Lower lobe of right lung (tissue), 2 donors: ENCODE measurements around the gene WIPF1. TPM values are rescaled to one million over a fixed set of nuclear protein-coding genes. Genes with fewer than 3 reads are reported as not detected.

Experiments used
- ATAC-seq, 2 donors: fragments of 200-7000 bp; cut with Tn5 transposase; one replicate each; pipeline ENCODE4 v1.9.1; 2020 to 2022; ENCODE audit warnings: mild to moderate bottlenecking in 2 of 2, moderate library complexity in 2 of 2
- DNase-seq: peaks from one replicate; pipeline ENCODE4 v3.0.0-alpha.2; 2020
- H3K27ac ChIP-seq: fragments of 200-600 bp; one replicate; pipeline ENCODE4 v1.8.0; 2022
- H3K27me3 ChIP-seq: fragments of 200-600 bp; one replicate; pipeline ENCODE4 v1.8.0; 2022; ENCODE audit warnings: low read depth
- H3K36me3 ChIP-seq: fragments of 200-600 bp; one replicate; pipeline ENCODE4 v1.8.0; 2022; ENCODE audit warnings: mild to moderate bottlenecking
- H3K4me1 ChIP-seq: fragments of 200-600 bp; one replicate; pipeline ENCODE4 v1.8.0; 2022
- H3K4me3 ChIP-seq: fragments of 200-600 bp; one replicate; pipeline ENCODE4 v1.8.0; 2022; ENCODE audit warnings: mild to moderate bottlenecking
- H3K9me3 ChIP-seq: fragments of 200-600 bp; one replicate; pipeline ENCODE4 v1.8.0; 2022
- intact Hi-C: fragments of 100-400 bp; cut with DNase I; formaldehyde crosslinking; loops from one replicate; pipeline ENCODE4 v1.11.0; 2022
- total RNA-seq: library from RNA; stranded (reverse); fragmentation: NEBNext Ultra II Directional; extraction: Animal tissue kit (Norgen Biotek cat#: 25700); gene quantifications from one replicate; pipeline ENCODE4 v1.2.1, GENCODE V29; 2021
- TF ChIP-seq, protein P1 (sequence below): fragments of 200-600 bp; IDR thresholded peaks from one replicate; pipeline ENCODE4 v1.8.0; 2022; ENCODE audit warnings: antibody characterized with exemption, mild to moderate bottlenecking
- donor health status: DM: no; HTN: yes; CAD: no; lungs with severe emphysema.

WIPF1 gene
- total RNA-seq, 1 donor from 2014 or later: 84.4 TPM

DNA sequence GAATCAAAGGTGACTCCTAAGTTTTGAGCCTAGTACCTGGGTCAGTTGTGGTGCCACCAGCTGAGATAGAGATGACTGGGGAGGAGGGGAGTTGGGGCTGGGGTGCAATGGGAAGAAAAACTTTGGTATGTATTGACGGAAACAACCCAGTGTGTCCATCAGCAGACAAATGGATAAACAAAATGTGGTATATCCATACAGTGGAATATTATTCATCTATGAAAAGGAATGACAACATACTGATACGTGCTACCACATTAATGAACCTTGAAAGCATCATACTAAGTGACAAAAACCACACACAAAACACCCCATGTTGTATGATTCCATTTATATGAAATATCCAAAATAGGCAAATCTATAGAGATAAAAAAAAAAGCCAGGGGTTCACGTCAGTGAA, 69.6 kb downstream of the WIPF1 start:
- H3K36me3 ChIP-seq: no peaks in the 10 kb centered on the region
- intact Hi-C loops: no loop called here
- no peak overlapping the region for H3K27ac ChIP-seq
- DNase-seq: no peak
- H3K4me1 ChIP-seq: no peaks in the 10 kb centered on the region
- H3K9me3 ChIP-seq: no peaks in the 10 kb centered on the region
- TF ChIP-seq, protein P1, sequence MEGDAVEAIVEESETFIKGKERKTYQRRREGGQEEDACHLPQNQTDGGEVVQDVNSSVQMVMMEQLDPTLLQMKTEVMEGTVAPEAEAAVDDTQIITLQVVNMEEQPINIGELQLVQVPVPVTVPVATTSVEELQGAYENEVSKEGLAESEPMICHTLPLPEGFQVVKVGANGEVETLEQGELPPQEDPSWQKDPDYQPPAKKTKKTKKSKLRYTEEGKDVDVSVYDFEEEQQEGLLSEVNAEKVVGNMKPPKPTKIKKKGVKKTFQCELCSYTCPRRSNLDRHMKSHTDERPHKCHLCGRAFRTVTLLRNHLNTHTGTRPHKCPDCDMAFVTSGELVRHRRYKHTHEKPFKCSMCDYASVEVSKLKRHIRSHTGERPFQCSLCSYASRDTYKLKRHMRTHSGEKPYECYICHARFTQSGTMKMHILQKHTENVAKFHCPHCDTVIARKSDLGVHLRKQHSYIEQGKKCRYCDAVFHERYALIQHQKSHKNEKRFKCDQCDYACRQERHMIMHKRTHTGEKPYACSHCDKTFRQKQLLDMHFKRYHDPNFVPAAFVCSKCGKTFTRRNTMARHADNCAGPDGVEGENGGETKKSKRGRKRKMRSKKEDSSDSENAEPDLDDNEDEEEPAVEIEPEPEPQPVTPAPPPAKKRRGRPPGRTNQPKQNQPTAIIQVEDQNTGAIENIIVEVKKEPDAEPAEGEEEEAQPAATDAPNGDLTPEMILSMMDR: no peak
- ATAC-seq: no peak
- H3K4me3 ChIP-seq: no peak overlapping the region
- H3K27me3 ChIP-seq: no peaks in the 10 kb centered on the region

DNA sequence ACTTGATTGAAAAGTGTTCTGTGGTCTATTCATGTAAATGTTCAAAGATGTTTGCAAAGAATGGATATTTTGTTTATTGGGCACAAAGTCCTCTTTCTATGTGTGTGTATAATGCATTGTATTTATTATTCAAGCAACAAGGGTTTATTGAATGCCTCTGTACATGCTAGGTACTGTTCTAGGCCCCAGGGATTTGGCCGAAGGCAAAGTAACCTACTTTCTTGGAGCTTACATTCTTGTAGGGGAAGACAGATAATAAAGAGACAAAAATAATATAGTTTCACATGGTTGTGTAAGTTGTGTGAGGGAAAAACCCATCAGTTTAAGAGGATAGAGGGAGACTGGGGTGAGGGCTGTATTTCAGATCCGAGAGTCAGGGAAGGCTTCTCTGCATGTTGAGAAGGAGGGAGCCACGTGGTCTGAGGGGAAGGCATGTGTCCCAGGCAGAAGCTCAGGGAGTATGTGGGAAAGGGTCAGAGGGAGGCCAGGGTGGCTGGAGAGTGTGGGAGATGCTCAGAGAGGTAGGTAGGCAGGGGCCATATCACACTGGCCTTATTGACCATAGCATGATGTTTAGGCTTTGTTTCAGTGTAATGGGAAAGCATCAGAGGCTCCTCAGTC, 70.4 kb downstream of the WIPF1 start:
- H3K27me3 ChIP-seq: no peaks in the 10 kb centered on the region
- H3K27ac ChIP-seq: no peak overlapping the region
- ATAC-seq (no peak), DNase-seq (no peak)
- no peaks in the 10 kb centered on the region for H3K4me1 ChIP-seq
- H3K36me3 ChIP-seq: no peaks in the 10 kb centered on the region
- H3K4me3 ChIP-seq: no peak overlapping the region
- intact Hi-C loops: no loop called here
- TF ChIP-seq, protein P1: no peak
- H3K9me3 ChIP-seq: no peaks in the 10 kb centered on the region

DNA sequence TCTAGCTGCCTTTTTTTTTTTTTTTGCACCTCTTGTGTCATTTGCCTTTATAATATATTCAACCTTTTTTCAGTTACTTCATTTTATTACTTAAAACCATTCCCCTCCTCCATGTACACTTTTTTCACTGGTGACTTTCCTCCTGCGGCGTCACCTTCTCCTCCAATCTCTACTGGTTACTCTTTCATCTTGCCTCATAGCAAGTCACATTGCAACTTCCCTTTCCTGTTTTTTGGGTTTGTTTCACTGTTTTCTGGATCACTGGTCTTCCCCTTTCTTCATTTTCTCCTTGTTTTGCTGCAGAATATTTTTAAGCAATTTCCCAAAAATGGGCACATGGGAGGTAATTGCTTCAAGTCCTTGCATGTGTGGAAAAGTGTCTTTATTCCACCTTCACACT, 73.1 kb downstream of the WIPF1 start:
- Histone ChIP-seq H3K4me1 (no peaks in the 10 kb centered on the region), H3K36me3 (no peaks in the 10 kb centered on the region), H3K27ac (no peak overlapping the region), H3K9me3 (no peaks in the 10 kb centered on the region), H3K4me3 (no peak overlapping the region), H3K27me3 (no peaks in the 10 kb centered on the region)
- ATAC-seq (peak; percentile 60 to 72), DNase-seq (no peak)
- intact Hi-C loops: no loop called here
- TF ChIP-seq, protein P1: no peak

DNA sequence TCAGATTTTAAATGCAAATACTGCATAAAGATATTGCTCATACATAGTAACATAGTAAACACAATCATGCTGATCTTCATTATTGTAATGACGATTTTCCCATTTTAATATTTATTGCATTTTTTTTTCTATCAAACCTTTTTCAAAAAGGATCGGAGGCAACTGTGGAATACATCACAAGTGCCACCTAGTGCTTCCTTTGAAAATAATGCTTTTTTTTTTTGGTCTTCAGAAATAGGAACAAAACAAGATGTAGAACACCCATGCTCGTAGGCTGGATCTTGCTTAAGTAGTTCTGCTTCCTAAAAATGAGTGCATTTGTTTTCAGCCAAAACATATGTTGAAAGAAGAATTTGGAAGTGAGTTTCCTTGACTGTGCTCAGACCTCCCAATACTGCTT, 75.1 kb downstream of the WIPF1 start:
- Histone ChIP-seq H3K27ac (no peak overlapping the region), H3K4me1 (no peaks in the 10 kb centered on the region), H3K9me3 (no peaks in the 10 kb centered on the region), H3K4me3 (no peak overlapping the region), H3K36me3 (no peaks in the 10 kb centered on the region), H3K27me3 (no peaks in the 10 kb centered on the region)
- ATAC-seq (peak; percentile 67 to 68), DNase-seq (no peak)
- intact Hi-C loops: no loop called here
- TF ChIP-seq, protein P1: peak; percentile 28

DNA sequence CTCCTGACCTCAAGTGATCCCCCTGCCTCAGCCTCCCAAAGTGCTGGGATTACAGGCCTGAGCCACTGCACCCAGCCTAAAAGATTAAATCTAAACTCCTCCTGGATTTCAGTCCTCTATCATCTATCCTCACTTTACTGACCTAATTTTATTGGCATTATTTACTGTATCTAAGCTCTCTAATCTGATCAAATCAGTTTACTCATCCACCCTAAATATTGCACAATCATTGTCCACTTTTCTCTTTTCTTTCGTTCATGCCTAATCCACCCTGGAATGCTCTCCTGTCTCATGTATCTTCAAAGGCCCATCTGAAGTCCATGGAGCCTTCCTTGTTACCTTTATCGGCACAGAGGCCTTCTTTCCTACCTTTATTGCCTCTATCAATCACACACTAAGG, 79.2 kb downstream of the WIPF1 start:
- ATAC-seq: no peak
- H3K4me3 ChIP-seq: no peak overlapping the region
- no peaks in the 10 kb centered on the region for H3K4me1 ChIP-seq
- H3K9me3 ChIP-seq: no peaks in the 10 kb centered on the region
- H3K27me3 ChIP-seq: no peaks in the 10 kb centered on the region
- DNase-seq: no peak
- TF ChIP-seq, protein P1: no peak
- no peak overlapping the region for H3K27ac ChIP-seq
- intact Hi-C loops: no loop called here
- H3K36me3 ChIP-seq: no peaks in the 10 kb centered on the region
